ENCODE measurements around the gene USP53.
A peak's percentile ranks its signal among the peaks of the same experiment; 100 is the strongest.
"Not testable (repeated sequence)": the region's sequence is repeated elsewhere in the genome, so short reads cannot be mapped to it uniquely, and the experiment has no call there.

The USP53 gene

DNA sequence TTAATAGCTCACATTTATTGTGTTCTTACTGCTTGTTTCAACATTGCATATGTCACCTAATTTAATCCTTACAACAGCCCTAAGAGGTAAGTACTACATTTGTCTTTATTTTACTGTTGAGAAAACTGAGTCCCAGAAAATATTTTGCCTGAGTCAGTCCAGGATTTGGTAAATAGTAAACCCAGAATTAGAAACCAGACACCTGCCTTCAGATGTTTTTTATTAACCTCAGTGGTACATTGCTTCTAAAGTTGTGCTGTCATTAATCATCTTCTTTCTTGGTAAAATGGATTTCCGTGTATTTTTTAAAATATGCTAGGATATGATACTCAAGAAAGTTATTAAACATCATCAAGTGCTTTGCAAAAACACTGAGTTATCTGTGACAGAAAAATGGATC is 31.4 kb downstream of the USP53 start:
- no peak overlapping the region for H2BK5ac ChIP-seq (ENCODE audit: low read length)
- no peak overlapping the region for H2BK15ac ChIP-seq (replicated peaks; ENCODE audit: low read depth)
- no peak overlapping the region for H4K5ac ChIP-seq (ENCODE audit: low read length)
- H3K9ac ChIP-seq (ENCODE audit: low read length) = no peak overlapping the region
- no peak overlapping the region for H3K23ac ChIP-seq (ENCODE audit: low read length)
- H3K4me3 ChIP-seq (ENCODE audit: low read length) = no peak overlapping the region
- H3K4me1 ChIP-seq (ENCODE audit: control insufficient read depth, low read depth, low read length) = peaks cover 2% of the 10 kb centered on the region
- H3K79me2 ChIP-seq (ENCODE audit: control insufficient read depth, insufficient read depth, low read length) = no peaks in the 10 kb centered on the region
- H3K36me3 ChIP-seq (ENCODE audit: control insufficient read depth, insufficient read depth, low read length) = no peaks in the 10 kb centered on the region
- no peak for DNase-seq
- no peak overlapping the region for H3K4me2 ChIP-seq (ENCODE audit: low read length)
- no peaks in the 10 kb centered on the region for H3K27me3 ChIP-seq (ENCODE audit: insufficient read depth, low read length, poor library complexity)
- no CpG with 5 or more reads among the region's 1 CpG for WGBS (ENCODE audit: extremely low coverage, insufficient coverage, low lambda C conversion rate)
- H3K27ac ChIP-seq (ENCODE audit: low read depth, low read length) = no peak overlapping the region
- no peak overlapping the region for H4K8ac ChIP-seq (ENCODE audit: low read depth, low read length)
- no peak overlapping the region for H2BK120ac ChIP-seq (ENCODE audit: low read depth, low read length)
- no peak overlapping the region for H3K4ac ChIP-seq (ENCODE audit: low read depth, low read length)
- H3K18ac ChIP-seq (ENCODE audit: low read length) = no peak overlapping the region
- H3K79me1 ChIP-seq (ENCODE audit: low read length) = no peaks in the 10 kb centered on the region
- H2AK5ac ChIP-seq (ENCODE audit: low read length) = no peak overlapping the region
- H3K56ac ChIP-seq (ENCODE audit: low read length) = no peak overlapping the region

GRCh38 chr4:119244344-119244743 is 31.8 kb downstream of the USP53 start:
- no peak overlapping the region for H4K8ac ChIP-seq (ENCODE audit: low read depth, low read length)
- no peak overlapping the region for H3K27ac ChIP-seq (ENCODE audit: low read depth, low read length)
- no peaks in the 10 kb centered on the region for H3K79me1 ChIP-seq (ENCODE audit: low read length)
- no peak overlapping the region for H3K4me2 ChIP-seq (ENCODE audit: low read length)
- no peak overlapping the region for H2AK5ac ChIP-seq (ENCODE audit: low read length)
- no peak overlapping the region for H3K4me3 ChIP-seq (ENCODE audit: low read length)
- H2BK120ac ChIP-seq (ENCODE audit: low read depth, low read length) = no peak overlapping the region
- no peak overlapping the region for H3K18ac ChIP-seq (ENCODE audit: low read length)
- peaks cover 2% of the 10 kb centered on the region for H3K36me3 ChIP-seq (ENCODE audit: control insufficient read depth, insufficient read depth, low read length)
- no peak overlapping the region for H3K56ac ChIP-seq (ENCODE audit: low read length)
- H3K27me3 ChIP-seq (ENCODE audit: insufficient read depth, low read length, poor library complexity) = no peaks in the 10 kb centered on the region
- no peak overlapping the region for H3K9ac ChIP-seq (ENCODE audit: low read length)
- H2BK5ac ChIP-seq (ENCODE audit: low read length) = no peak overlapping the region
- no peak overlapping the region for H3K4ac ChIP-seq (ENCODE audit: low read depth, low read length)
- H3K23ac ChIP-seq (ENCODE audit: low read length) = no peak overlapping the region
- DNase-seq = no peak
- H4K5ac ChIP-seq (ENCODE audit: low read length) = no peak overlapping the region
- no peaks in the 10 kb centered on the region for H3K79me2 ChIP-seq (ENCODE audit: control insufficient read depth, insufficient read depth, low read length)
- H2BK15ac ChIP-seq (replicated peaks; ENCODE audit: low read depth) = no peak overlapping the region
- peaks cover 2% of the 10 kb centered on the region for H3K4me1 ChIP-seq (ENCODE audit: control insufficient read depth, low read depth, low read length)
- no CpG with 5 or more reads among the region's 3 CpGs for WGBS (ENCODE audit: extremely low coverage, insufficient coverage, low lambda C conversion rate)

GRCh38 chr4:119244832-119245231 is 32.3 kb downstream of the USP53 start:
- H3K79me1 ChIP-seq (ENCODE audit: low read length) = no peaks in the 10 kb centered on the region
- no peak overlapping the region for H3K56ac ChIP-seq (ENCODE audit: low read length)
- H3K18ac ChIP-seq (ENCODE audit: low read length) = no peak overlapping the region
- H2BK15ac ChIP-seq (replicated peaks; ENCODE audit: low read depth) = no peak overlapping the region
- no peak overlapping the region for H3K4me2 ChIP-seq (ENCODE audit: low read length)
- H3K4me1 ChIP-seq (ENCODE audit: control insufficient read depth, low read depth, low read length) = peaks cover 2% of the 10 kb centered on the region
- H3K9ac ChIP-seq (ENCODE audit: low read length) = no peak overlapping the region
- H3K23ac ChIP-seq (ENCODE audit: low read length) = no peak overlapping the region
- no peak for DNase-seq
- H2BK120ac ChIP-seq (ENCODE audit: low read depth, low read length) = no peak overlapping the region
- no peak overlapping the region for H3K4ac ChIP-seq (ENCODE audit: low read depth, low read length)
- no peaks in the 10 kb centered on the region for H3K27me3 ChIP-seq (ENCODE audit: insufficient read depth, low read length, poor library complexity)
- H3K4me3 ChIP-seq (ENCODE audit: low read length) = no peak overlapping the region
- no peak overlapping the region for H3K27ac ChIP-seq (ENCODE audit: low read depth, low read length)
- no peak overlapping the region for H4K5ac ChIP-seq (ENCODE audit: low read length)
- H3K36me3 ChIP-seq (ENCODE audit: control insufficient read depth, insufficient read depth, low read length) = peaks cover 2% of the 10 kb centered on the region
- H4K8ac ChIP-seq (ENCODE audit: low read depth, low read length) = no peak overlapping the region
- H3K79me2 ChIP-seq (ENCODE audit: control insufficient read depth, insufficient read depth, low read length) = no peaks in the 10 kb centered on the region
- H2BK5ac ChIP-seq (ENCODE audit: low read length) = no peak overlapping the region
- H2AK5ac ChIP-seq (ENCODE audit: low read length) = no peak overlapping the region

GRCh38 chr4:119246177-119246733 is 33.7 kb downstream of the USP53 start:
- WGBS (ENCODE audit: extremely low coverage, insufficient coverage, low lambda C conversion rate) = no CpG with 5 or more reads among the region's 5 CpGs
- Histone ChIP-seq H3K79me2 (ENCODE audit: control insufficient read depth, insufficient read depth, low read length) (no peaks in the 10 kb centered on the region), H3K4me3 (ENCODE audit: low read length) (no peak overlapping the region), H3K23ac (ENCODE audit: low read length) (no peak overlapping the region), H3K9ac (ENCODE audit: low read length) (no peak overlapping the region), H4K5ac (ENCODE audit: low read length) (no peak overlapping the region), H3K27me3 (ENCODE audit: insufficient read depth, low read length, poor library complexity) (no peaks in the 10 kb centered on the region), H3K4me2 (ENCODE audit: low read length) (no peak overlapping the region), H2AK5ac (ENCODE audit: low read length) (no peak overlapping the region), H3K18ac (ENCODE audit: low read length) (no peak overlapping the region), H3K56ac (ENCODE audit: low read length) (no peak overlapping the region), H3K4me1 (ENCODE audit: control insufficient read depth, low read depth, low read length) (peaks cover 2% of the 10 kb centered on the region), H3K27ac (ENCODE audit: low read depth, low read length) (no peak overlapping the region), H4K8ac (ENCODE audit: low read depth, low read length) (no peak overlapping the region), H3K36me3 (ENCODE audit: control insufficient read depth, insufficient read depth, low read length) (peaks cover 2% of the 10 kb centered on the region), H2BK15ac (replicated peaks; ENCODE audit: low read depth) (no peak overlapping the region), H2BK5ac (ENCODE audit: low read length) (no peak overlapping the region), H3K4ac (ENCODE audit: low read depth, low read length) (no peak overlapping the region), H3K79me1 (ENCODE audit: low read length) (no peaks in the 10 kb centered on the region), H2BK120ac (ENCODE audit: low read depth, low read length) (no peak overlapping the region)
- no peak for DNase-seq

DNA sequence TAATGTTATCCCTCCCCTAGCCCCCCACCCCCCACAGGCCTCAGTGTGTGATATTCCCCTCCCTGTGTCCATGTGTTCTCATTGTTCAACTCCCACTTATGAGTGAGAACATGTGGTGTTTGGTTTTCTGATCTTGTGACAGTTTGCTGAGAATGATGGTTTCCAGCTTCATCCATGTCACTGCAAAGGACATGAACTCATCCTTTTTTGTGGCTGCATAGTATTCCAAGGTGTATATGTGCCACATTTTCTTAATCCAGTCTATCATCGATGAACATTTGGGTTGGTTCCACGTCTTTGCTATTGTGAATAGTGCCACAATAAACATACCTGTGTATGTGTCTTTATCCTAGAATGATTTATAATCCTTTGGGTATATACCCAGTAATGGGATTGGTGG is 38.5 kb downstream of the USP53 start:
- not testable (repeated sequence) for H4K8ac ChIP-seq (ENCODE audit: low read depth, low read length); DNase-seq; H3K27ac ChIP-seq (ENCODE audit: low read depth, low read length); H3K79me1 ChIP-seq (ENCODE audit: low read length); H3K79me2 ChIP-seq (ENCODE audit: control insufficient read depth, insufficient read depth, low read length); H3K18ac ChIP-seq (ENCODE audit: low read length); H3K9ac ChIP-seq (ENCODE audit: low read length); H2BK5ac ChIP-seq (ENCODE audit: low read length); H3K4me1 ChIP-seq (ENCODE audit: control insufficient read depth, low read depth, low read length); H3K27me3 ChIP-seq (ENCODE audit: insufficient read depth, low read length, poor library complexity); H3K36me3 ChIP-seq (ENCODE audit: control insufficient read depth, insufficient read depth, low read length); H2BK120ac ChIP-seq (ENCODE audit: low read depth, low read length); H3K4me2 ChIP-seq (ENCODE audit: low read length); H2BK15ac ChIP-seq (replicated peaks; ENCODE audit: low read depth); H2AK5ac ChIP-seq (ENCODE audit: low read length); H3K4ac ChIP-seq (ENCODE audit: low read depth, low read length); H3K23ac ChIP-seq (ENCODE audit: low read length); H4K5ac ChIP-seq (ENCODE audit: low read length); H3K56ac ChIP-seq (ENCODE audit: low read length); H3K4me3 ChIP-seq (ENCODE audit: low read length)
- WGBS (ENCODE audit: extremely low coverage, insufficient coverage, low lambda C conversion rate) = no CpG with 5 or more reads among the region's 2 CpGs

GRCh38 chr4:119255223-119255622 is 42.7 kb downstream of the USP53 start:
- not testable (repeated sequence) for H3K79me1 ChIP-seq (ENCODE audit: low read length); H2AK5ac ChIP-seq (ENCODE audit: low read length); H4K8ac ChIP-seq (ENCODE audit: low read depth, low read length); H3K56ac ChIP-seq (ENCODE audit: low read length); H3K9ac ChIP-seq (ENCODE audit: low read length); H3K4me3 ChIP-seq (ENCODE audit: low read length); H3K79me2 ChIP-seq (ENCODE audit: control insufficient read depth, insufficient read depth, low read length); H3K23ac ChIP-seq (ENCODE audit: low read length); H4K5ac ChIP-seq (ENCODE audit: low read length); H3K4me2 ChIP-seq (ENCODE audit: low read length); H2BK5ac ChIP-seq (ENCODE audit: low read length); H3K27ac ChIP-seq (ENCODE audit: low read depth, low read length); H3K36me3 ChIP-seq (ENCODE audit: control insufficient read depth, insufficient read depth, low read length); H2BK15ac ChIP-seq (replicated peaks; ENCODE audit: low read depth); H3K4me1 ChIP-seq (ENCODE audit: control insufficient read depth, low read depth, low read length); H3K4ac ChIP-seq (ENCODE audit: low read depth, low read length); H3K18ac ChIP-seq (ENCODE audit: low read length); H2BK120ac ChIP-seq (ENCODE audit: low read depth, low read length); H3K27me3 ChIP-seq (ENCODE audit: insufficient read depth, low read length, poor library complexity)
- DNase-seq = peak; percentile 68
- no CpG with 5 or more reads among the region's 10 CpGs for WGBS (ENCODE audit: extremely low coverage, insufficient coverage, low lambda C conversion rate)
